A549 (cell line): ENCODE results near the gene JMJD8. TPM values are rescaled to one million over a fixed set of nuclear protein-coding genes. Genes with fewer than 3 reads are reported as not detected.

ENCODE experiments used
- ATAC-seq, 2 experiments: fragments of 200-7000 bp in 1 of 2; fragments of >200 bp in 1 of 2; cut with Nextera tagmentation in 1 of 2; cut with Tn5 transposase in 1 of 2; 3 replicates each; pipeline versions ENCODE4 v1.8.0 to v1.9.1; 2018 to 2020; ENCODE audit warnings: mild to moderate bottlenecking in 1 of 2, moderate library complexity in 1 of 2
- CTCF ChIA-PET: fragments of 300-600 bp; sonication (Branson Sonifier 250); formaldehyde crosslinking; extraction: SDS; loops from one replicate; lab custom pipeline; 2021; ENCODE audit warnings: antibody characterized with exemption, inconsistent platforms; lab: Yijun Ruan, JAX
- POLR2A ChIA-PET: fragments of 350-600 bp; formaldehyde crosslinking; extraction: SDS; loops from one replicate; lab custom pipeline; 2021; ENCODE audit warnings: antibody characterized with exemption, inconsistent platforms; lab: Yijun Ruan, JAX
- DNase-seq, 2 experiments: peaks; one replicate each; pipeline versions ENCODE4 v3.0.0 to v3.0.0-alpha.2; 2011 to 2016; ENCODE audit warnings: low read depth in 1 of 2, low spot score in 1 of 2
- FAIRE-seq: peaks from 2 replicates; lab custom pipeline; 2011; peaks lifted over from hg19 to GRCh38; lab: Jason Lieb, UNC
- H3K27ac ChIP-seq, 2 experiments: fragments of >200 bp; sonication (Bioruptor Twin); formaldehyde crosslinking; 3 replicates each; pipeline ENCODE4 v1.5.1; 2016 to 2017
- H3K4me1 ChIP-seq: fragments of >200 bp; sonication (Bioruptor Twin); formaldehyde crosslinking; 3 replicates; pipeline ENCODE4 v1.6.1; 2016
- H3K4me2 ChIP-seq: fragments of >200 bp; sonication (Bioruptor Twin); formaldehyde crosslinking; 3 replicates; pipeline ENCODE4 v1.6.1; 2016
- H3K4me3 ChIP-seq: fragments of >200 bp; sonication (Bioruptor Twin); formaldehyde crosslinking; 3 replicates; pipeline ENCODE4 v1.5.1; 2016
- H3K9me3 ChIP-seq: fragments of >200 bp; sonication (Bioruptor Twin); formaldehyde crosslinking; 3 replicates; pipeline ENCODE4 v1.6.1; 2016
- ATOH8 ChIP-seq: fragments of 250-450 bp; sonication (Bioruptor Pico); IDR thresholded peaks from 2 replicates; pipeline ENCODE4 v1.5.0; 2020; ENCODE audit warnings: low read depth, mild to moderate bottlenecking, moderate library complexity
- BHLHE40 ChIP-seq: IDR thresholded peaks from 2 replicates; pipeline ENCODE4 v1.6.1; 2012; ENCODE audit warnings: low read depth, low read length, inconsistent platforms
- CBX2 ChIP-seq: fragments of 200-600 bp; sonication (generic); IDR thresholded peaks from 2 replicates; pipeline ENCODE4 v1.6.1; 2016; ENCODE audit warnings: low read depth, mild to moderate bottlenecking, borderline replicate concordance
- CBX8 ChIP-seq: fragments of 200-600 bp; sonication (generic); IDR thresholded peaks from 2 replicates; pipeline ENCODE4 v1.6.1; 2016
- ESRRA ChIP-seq: fragments of 150-350 bp; IDR thresholded peaks from 2 replicates; pipeline ENCODE4 v1.6.1; 2014; ENCODE audit warnings: mild to moderate bottlenecking, low read length, borderline replicate concordance
- GATA3 ChIP-seq: IDR thresholded peaks from 2 replicates; pipeline ENCODE4 v1.6.1; 2012; ENCODE audit warnings: borderline replicate concordance
- HEYL ChIP-seq: fragments of 250-450 bp; sonication (Bioruptor Pico); IDR thresholded peaks from 2 replicates; pipeline ENCODE4 v1.8.0; 2021; ENCODE audit warnings: mild to moderate bottlenecking, moderate library complexity
- HOXA7 ChIP-seq: fragments of 250-450 bp; sonication (Bioruptor Pico); IDR thresholded peaks from 2 replicates; pipeline ENCODE4 v1.5.0; 2020; ENCODE audit warnings: mild to moderate bottlenecking, moderate library complexity
- HOXB13 ChIP-seq: fragments of 250-450 bp; sonication (Bioruptor Pico); IDR thresholded peaks from 2 replicates; pipeline ENCODE4 v1.5.0; 2020; ENCODE audit warnings: low read depth, mild to moderate bottlenecking, moderate library complexity
- HOXB5 ChIP-seq: fragments of 250-450 bp; sonication (Bioruptor Pico); IDR thresholded peaks from 2 replicates; pipeline ENCODE4 v1.5.0; 2020; ENCODE audit warnings: mild to moderate bottlenecking, moderate library complexity
- MYC ChIP-seq: IDR thresholded peaks from 2 replicates; pipeline ENCODE4 v1.6.1; 2012; ENCODE audit warnings: mild to moderate bottlenecking, inconsistent platforms, low read length, improper control_type of control experiment, borderline replicate concordance
- PBX3 ChIP-seq: IDR thresholded peaks from 2 replicates; pipeline ENCODE4 v1.6.1; 2012
- PHF8 ChIP-seq: fragments of 200-600 bp; sonication (generic); IDR thresholded peaks from 2 replicates; pipeline ENCODE4 v1.6.1; 2016; ENCODE audit warnings: low read depth, mild to moderate bottlenecking, antibody characterized with exemption, moderate library complexity, borderline replicate concordance
- POLR2AphosphoS2 ChIP-seq: conservative IDR thresholded peaks from 2 replicates; pipeline ENCODE4 v1.6.1; 2012; ENCODE audit warnings: low read length, improper control_type of control experiment, inconsistent platforms
- RARB ChIP-seq: fragments of 250-450 bp; sonication (Bioruptor Pico); IDR thresholded peaks from 2 replicates; pipeline ENCODE4 v1.8.0; 2021; ENCODE audit warnings: mild to moderate bottlenecking, moderate library complexity
- RCOR1 ChIP-seq: fragments of 150-350 bp; IDR thresholded peaks from 2 replicates; pipeline ENCODE4 v1.6.1; 2014; ENCODE audit warnings: antibody characterized with exemption, low read length, low read depth
- RFX5 ChIP-seq: fragments of 450-650 bp; IDR thresholded peaks from 2 replicates; pipeline ENCODE4 v1.7.1; 2014; ENCODE audit warnings: antibody characterized with exemption, mild to moderate bottlenecking, moderate library complexity
- RNF2 ChIP-seq: fragments of 200-600 bp; sonication (generic); IDR thresholded peaks from 2 replicates; pipeline ENCODE4 v1.6.1; 2016; ENCODE audit warnings: low read depth, mild to moderate bottlenecking, antibody characterized with exemption, moderate library complexity, borderline replicate concordance
- USF2 ChIP-seq: fragments of 450-650 bp; IDR thresholded peaks from 2 replicates; pipeline ENCODE4 v1.6.1; 2014; ENCODE audit warnings: antibody characterized with exemption
- ZC3H11A ChIP-seq: fragments of 450-650 bp; IDR thresholded peaks from 2 replicates; pipeline ENCODE4 v1.6.1; 2014; ENCODE audit warnings: antibody characterized with exemption, mild to moderate bottlenecking
- ZNF302 ChIP-seq: fragments of 250-450 bp; sonication (Bioruptor Pico); IDR thresholded peaks from 2 replicates; pipeline ENCODE4 v1.9.0; 2021; ENCODE audit warnings: inconsistent platforms, mild to moderate bottlenecking, moderate library complexity
- ZSCAN20 ChIP-seq: fragments of 250-450 bp; sonication (Bioruptor Pico); IDR thresholded peaks from 2 replicates; pipeline ENCODE4 v1.8.0; 2022; ENCODE audit warnings: mild to moderate bottlenecking, moderate library complexity
- WGBS: methylation state at CpG from one replicate; pipeline ENCODE4 v1.1.6; 2017; ENCODE audit errors: missing lambda C conversion rate; 5-methylcytosine and 5-hydroxymethylcytosine counted together
- polyA plus RNA-seq, 4 experiments: library from polyadenylated mRNA; depleted of rRNA in 3 of 4; stranded (reverse); fragments of >200 nt; fragmentation: RNase III in 1 of 4; extraction: RNeasy Plus Mini Kit Qiagen cat#74134 plus additional on column Dnase treatment in 1 of 4; gene quantifications; 2 replicates in 3 of 4; 3 replicates in 1 of 4; pipeline ENCODE4 v1.2.3, GENCODE V29; 2011 to 2017
- TF ChIP-seq, protein P1 (sequence below): IDR thresholded peaks from 2 replicates; pipeline ENCODE4 v1.6.1; 2012; ENCODE audit warnings: low read depth, borderline replicate concordance
- TF ChIP-seq, protein P2 (sequence below): fragments of 200-600 bp; sonication (generic); IDR thresholded peaks from 2 replicates; pipeline ENCODE4 v1.6.1; 2016; ENCODE audit warnings: antibody characterized with exemption, mild to moderate bottlenecking, moderate library complexity

The JMJD8 gene
- polyA plus RNA-seq, 2 of the 4 experiments (the other 2 are of a cell fraction), result 37.5 to 72.6 TPM

- ChIA-PET CTCF (interaction anchor here (0.5 kb wide), 1 partner anchor 45 kb away, joined by 3 read pairs; no protein-coding TSS in a partner anchor), POLR2A (interaction anchor here (0.7 kb wide), 1 partner anchor 39 kb away, joined by 7 read pairs; the partner anchor contains the start of gene STUB1)
- Histone ChIP-seq H3K27ac (peak overlapping the region in 1 of 2 experiments; percentile 94; a peak in 3 of 6 replicates), H3K9me3 (no peaks in the 10 kb centered on the region), H3K4me3 (no peak overlapping the region), H3K4me2 (peak overlapping the region; percentile 86; the same call in 2 of the 3 replicates), H3K4me1 (peaks cover 34% of the 10 kb centered on the region)
- ATAC-seq (no peak), FAIRE-seq (no peak), DNase-seq (no peak)
- no peak for TF ChIP-seq HOXB5 (CRISPR knock-in tag)
- no peak for TF ChIP-seq ZSCAN20 (CRISPR knock-in tag)
- TF ChIP-seq HEYL (CRISPR knock-in tag), result no peak
- no peak for TF ChIP-seq ATOH8 (CRISPR knock-in tag)
- TF ChIP-seq RCOR1, result no peak
- TF ChIP-seq USF2, result no peak
- no peak for TF ChIP-seq RNF2
- TF ChIP-seq, protein P1, sequence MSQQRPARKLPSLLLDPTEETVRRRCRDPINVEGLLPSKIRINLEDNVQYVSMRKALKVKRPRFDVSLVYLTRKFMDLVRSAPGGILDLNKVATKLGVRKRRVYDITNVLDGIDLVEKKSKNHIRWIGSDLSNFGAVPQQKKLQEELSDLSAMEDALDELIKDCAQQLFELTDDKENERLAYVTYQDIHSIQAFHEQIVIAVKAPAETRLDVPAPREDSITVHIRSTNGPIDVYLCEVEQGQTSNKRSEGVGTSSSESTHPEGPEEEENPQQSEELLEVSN, result no peak
- no peak for TF ChIP-seq PBX3
- TF ChIP-seq ZNF302 (CRISPR knock-in tag), result no peak
- no peak for TF ChIP-seq HOXA7
- TF ChIP-seq RARB (CRISPR knock-in tag), result no peak
- no peak for TF ChIP-seq CBX8
- TF ChIP-seq GATA3, result no peak
- WGBS, result 100% methylated on average over 3 of the region's 5 CpGs
These were observed 43.5 kb downstream of the JMJD8 start for GRCh38 chr16:640614-641013.

- no peak for FAIRE-seq
- no peak for ATAC-seq
- no peak overlapping the region for H3K4me3 ChIP-seq
- no peak for DNase-seq
- H3K27ac ChIP-seq, result no peak overlapping the region
- peaks cover 31% of the 10 kb centered on the region for H3K4me1 ChIP-seq
- no peak overlapping the region for H3K4me2 ChIP-seq
- WGBS, result 85% methylated on average over 9 of the region's 9 CpGs
- ChIA-PET CTCF (interaction anchor here (1.0 to 1.8 kb wide), 3 partner anchors 9 to 81 kb away, joined by 3 to 8 read pairs (median 8); no protein-coding TSS in a partner anchor), POLR2A (no interaction called here)
- H3K9me3 ChIP-seq, result no peaks in the 10 kb centered on the region
- TF ChIP-seq MYC, result no peak
- no peak for TF ChIP-seq HOXB13 (CRISPR knock-in tag)
- TF ChIP-seq ESRRA, result no peak
- TF ChIP-seq PHF8, result no peak
- no peak for TF ChIP-seq CBX2
- TF ChIP-seq, protein P2, sequence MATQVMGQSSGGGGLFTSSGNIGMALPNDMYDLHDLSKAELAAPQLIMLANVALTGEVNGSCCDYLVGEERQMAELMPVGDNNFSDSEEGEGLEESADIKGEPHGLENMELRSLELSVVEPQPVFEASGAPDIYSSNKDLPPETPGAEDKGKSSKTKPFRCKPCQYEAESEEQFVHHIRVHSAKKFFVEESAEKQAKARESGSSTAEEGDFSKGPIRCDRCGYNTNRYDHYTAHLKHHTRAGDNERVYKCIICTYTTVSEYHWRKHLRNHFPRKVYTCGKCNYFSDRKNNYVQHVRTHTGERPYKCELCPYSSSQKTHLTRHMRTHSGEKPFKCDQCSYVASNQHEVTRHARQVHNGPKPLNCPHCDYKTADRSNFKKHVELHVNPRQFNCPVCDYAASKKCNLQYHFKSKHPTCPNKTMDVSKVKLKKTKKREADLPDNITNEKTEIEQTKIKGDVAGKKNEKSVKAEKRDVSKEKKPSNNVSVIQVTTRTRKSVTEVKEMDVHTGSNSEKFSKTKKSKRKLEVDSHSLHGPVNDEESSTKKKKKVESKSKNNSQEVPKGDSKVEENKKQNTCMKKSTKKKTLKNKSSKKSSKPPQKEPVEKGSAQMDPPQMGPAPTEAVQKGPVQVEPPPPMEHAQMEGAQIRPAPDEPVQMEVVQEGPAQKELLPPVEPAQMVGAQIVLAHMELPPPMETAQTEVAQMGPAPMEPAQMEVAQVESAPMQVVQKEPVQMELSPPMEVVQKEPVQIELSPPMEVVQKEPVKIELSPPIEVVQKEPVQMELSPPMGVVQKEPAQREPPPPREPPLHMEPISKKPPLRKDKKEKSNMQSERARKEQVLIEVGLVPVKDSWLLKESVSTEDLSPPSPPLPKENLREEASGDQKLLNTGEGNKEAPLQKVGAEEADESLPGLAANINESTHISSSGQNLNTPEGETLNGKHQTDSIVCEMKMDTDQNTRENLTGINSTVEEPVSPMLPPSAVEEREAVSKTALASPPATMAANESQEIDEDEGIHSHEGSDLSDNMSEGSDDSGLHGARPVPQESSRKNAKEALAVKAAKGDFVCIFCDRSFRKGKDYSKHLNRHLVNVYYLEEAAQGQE, result no peak
- no peak for TF ChIP-seq ZNF302 (CRISPR knock-in tag)
- no peak for TF ChIP-seq BHLHE40
- no peak for TF ChIP-seq RFX5
- no peak for TF ChIP-seq POLR2AphosphoS2
- TF ChIP-seq ZC3H11A, result no peak
These were observed 45.3 kb downstream of the JMJD8 start for GRCh38 chr16:638836-639235.
